Stimulated activated naive CD8-positive, alpha-beta T cell treated with anti-CD3 and anti-CD28 coated beads, Interleukin-15, Interleukin-2, amounts not matched to agents 100 U/mL and 50 U/mL, for 24 hours (primary cell): ENCODE measurements around the gene MTMR4.
A peak's percentile ranks its signal among the peaks of the same experiment; 100 is the strongest.
"Not testable (repeated sequence)": the region's sequence is repeated elsewhere in the genome, so short reads cannot be mapped to it uniquely, and the experiment has no call there.

ENCODE experiments used
- ATAC-seq: fragments of 150-1000 bp; cut with Tn5 transposase; one replicate; pipeline ENCODE4 v1.10.0; 2021
- DNase-seq: peaks from one replicate; pipeline ENCODE4 v3.0.0; 2021

Gene MTMR4

DNA sequence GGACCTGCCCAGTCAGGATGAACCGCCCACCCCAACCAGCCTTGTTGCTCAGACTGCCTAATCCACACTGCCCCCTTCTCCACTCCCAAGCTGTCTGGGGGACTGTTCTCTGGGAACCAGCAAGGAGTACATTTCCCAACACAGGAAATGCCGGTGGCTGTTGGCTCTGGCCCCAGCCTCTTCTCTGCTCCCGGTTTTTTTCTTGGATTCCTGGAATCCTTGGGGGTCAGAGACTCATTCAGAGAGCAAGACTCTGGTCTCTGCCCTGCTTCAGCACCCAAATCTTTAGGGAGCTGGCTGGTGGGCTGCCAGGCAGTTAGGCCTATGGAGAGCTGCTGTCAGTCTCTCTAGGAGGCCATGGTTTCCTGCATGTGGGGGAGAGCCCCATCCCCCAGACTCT, 10.8 kb upstream of the MTMR4 start:
- ATAC-seq = no peak
- no peak for DNase-seq

GRCh38 chr17:58521680-58522079, 7.2 kb upstream of the MTMR4 start:
- DNase-seq (no peak), ATAC-seq (no peak)

DNA sequence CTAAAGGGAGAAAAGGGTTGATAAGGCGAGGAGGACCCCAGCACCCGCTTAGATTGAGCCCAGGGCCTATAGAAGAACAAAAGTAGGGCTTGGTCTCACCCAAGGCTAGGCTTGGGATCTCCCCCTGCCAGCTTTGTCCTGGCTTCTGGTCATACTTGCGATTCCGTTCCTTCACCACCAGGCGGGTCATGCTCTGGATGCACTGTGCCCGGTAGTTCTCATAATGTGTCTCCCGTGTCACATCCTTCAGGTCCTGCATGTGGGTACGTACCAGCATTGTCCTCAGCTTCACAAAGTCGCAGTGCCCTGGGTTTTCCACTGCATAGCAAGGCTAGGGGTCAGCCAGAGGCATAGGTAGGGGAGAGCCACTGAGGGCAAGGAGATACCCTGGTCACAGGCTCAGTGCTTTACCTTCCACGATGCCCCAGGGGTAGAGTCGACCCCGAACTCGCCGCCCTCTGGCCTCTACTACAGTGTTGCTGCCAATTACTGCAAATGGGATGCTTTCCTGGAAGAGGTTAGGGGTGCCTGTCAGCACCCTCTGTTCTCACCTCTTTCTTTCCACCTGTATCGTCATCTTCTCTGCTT, 6.5 kb upstream of the MTMR4 start:
- no peak for DNase-seq
- no peak for ATAC-seq

DNA sequence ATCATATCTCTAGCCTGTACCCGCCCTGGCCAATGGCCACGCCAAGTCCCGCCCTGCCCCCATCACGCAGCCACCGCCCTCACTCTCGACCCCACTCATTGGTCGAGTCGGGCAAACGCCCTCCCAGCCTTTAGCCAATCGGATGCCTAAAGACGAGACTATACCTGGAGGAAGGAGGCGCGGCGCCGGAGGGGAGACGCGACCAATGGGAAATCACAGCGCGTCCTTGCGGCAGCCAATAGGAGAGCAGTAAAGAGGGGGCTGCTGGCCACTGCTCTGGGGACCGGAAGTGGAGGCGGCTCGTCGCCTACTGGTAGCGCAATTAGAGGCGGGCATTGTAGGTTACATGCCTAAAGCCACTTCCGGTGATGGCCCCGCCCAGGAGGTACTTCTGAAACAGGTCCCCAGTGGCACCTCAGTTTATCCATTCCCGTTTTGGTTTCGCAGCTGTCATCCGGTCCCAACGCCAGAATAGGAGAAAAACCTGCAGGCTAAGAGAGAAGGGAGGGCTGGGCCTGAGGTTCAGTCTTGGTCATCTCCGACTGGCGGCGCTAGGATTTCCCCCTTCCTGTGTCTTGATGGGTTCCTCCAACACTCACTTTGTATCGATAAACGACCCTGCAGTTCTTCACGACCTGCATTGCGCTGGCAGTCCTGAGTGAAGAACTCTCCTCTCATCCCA, 3.6 kb upstream of the MTMR4 start:
- peak; percentile 99 for DNase-seq
- peak; percentile 87 for ATAC-seq

- DNase-seq (no peak), ATAC-seq (no peak)
Observed at GRCh38 chr17:58517378-58517927, 3.0 kb upstream of the MTMR4 start.

DNA sequence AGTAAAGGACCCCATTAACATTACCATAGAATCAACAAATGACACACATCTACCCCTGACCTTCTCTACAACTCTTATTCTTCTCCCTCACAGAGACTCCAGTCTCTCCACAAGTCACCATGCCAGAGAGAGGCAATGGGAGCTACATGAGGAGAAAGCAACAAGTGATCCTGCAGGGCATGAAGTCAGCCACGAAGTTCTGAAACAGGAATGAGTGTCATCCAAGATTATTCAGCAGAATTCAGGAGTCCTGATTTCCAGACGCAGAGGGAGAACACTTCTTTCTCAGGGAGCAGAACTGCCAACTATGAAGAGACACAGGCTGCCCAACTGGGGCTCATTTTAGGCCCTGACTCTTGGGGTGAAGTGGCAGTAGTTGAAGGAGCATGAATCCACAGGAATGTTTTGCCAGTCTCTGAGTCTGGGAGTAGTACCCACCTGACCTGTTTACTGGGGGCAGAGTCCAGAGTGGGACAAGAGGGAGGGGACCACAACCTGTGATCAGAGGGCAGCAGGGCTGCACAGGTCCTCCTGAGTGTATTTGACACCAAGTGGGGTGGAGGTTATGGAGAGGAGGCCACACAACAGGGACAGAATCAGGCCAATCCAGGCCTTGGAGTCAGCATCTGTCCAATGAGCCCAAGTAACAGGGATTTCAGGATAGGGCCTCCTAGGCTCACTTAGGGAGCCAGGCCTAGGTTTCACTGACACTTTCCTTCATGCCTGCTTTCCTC, 2.4 kb upstream of the MTMR4 start:
- DNase-seq (no peak), ATAC-seq (no peak)

DNA sequence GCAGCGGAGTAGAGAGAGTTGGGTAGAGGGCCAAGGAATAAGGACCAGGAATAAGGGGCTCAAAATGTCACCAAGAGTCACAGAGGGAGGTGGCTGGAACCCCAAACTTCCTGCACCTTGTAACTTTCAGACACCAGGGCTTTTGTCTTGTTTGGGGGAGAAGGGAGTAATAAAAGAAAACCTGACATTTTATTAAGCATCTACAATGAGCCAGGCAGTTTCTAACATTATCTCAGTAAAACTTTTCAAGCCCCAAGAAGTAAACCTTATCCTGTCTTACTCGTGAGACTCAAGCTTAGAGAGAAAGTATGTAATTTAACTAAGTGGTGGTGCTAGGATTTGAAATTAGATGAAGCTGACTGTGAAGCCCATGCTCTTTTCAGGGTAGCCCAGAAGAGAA, 848 bp upstream of the MTMR4 start:
- no peak for ATAC-seq
- no peak for DNase-seq

- DNase-seq (no peak), ATAC-seq (no peak)
Observed at GRCh38 chr17:58514770-58515157, 326 bp upstream of the MTMR4 start.

- peak; percentile 59 for DNase-seq
- ATAC-seq = no peak
Observed at GRCh38 chr17:58513267-58513964, 1.0 kb downstream of the MTMR4 start.

GRCh38 chr17:58510075-58510474, 4.4 kb downstream of the MTMR4 start:
- DNase-seq (no peak), ATAC-seq (no peak)

- DNase-seq (no peak), ATAC-seq (no peak)
Observed at GRCh38 chr17:58508341-58509067, 5.9 kb downstream of the MTMR4 start.

DNA sequence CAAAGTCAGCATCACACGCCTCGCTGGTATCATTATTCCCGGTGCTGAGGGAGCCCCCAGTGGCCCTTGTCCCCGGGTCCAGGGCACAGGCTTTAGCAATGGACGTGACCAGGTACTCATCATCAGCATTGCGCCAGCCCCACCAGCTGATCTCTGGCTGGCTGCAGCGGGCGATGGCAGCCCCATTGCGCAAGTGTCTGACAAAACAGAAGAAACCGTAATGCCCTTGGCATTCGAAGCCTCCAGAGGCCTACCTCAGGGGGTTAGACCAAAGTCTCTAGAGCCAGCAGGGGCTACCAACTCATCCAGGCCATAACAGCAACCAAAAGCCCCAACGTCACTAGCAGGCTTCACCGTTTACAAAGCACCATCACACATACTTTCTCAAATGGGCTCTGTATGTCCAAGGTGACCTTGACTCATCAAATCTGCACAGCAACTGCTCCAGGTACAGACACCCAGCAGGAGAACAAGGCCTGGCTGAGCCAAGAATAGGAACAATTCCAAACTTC, 7.3 kb downstream of the MTMR4 start:
- no peak for DNase-seq
- ATAC-seq = no peak

- DNase-seq = no peak
Observed at GRCh38 chr17:58506354-58507080, 7.9 kb downstream of the MTMR4 start.

DNA sequence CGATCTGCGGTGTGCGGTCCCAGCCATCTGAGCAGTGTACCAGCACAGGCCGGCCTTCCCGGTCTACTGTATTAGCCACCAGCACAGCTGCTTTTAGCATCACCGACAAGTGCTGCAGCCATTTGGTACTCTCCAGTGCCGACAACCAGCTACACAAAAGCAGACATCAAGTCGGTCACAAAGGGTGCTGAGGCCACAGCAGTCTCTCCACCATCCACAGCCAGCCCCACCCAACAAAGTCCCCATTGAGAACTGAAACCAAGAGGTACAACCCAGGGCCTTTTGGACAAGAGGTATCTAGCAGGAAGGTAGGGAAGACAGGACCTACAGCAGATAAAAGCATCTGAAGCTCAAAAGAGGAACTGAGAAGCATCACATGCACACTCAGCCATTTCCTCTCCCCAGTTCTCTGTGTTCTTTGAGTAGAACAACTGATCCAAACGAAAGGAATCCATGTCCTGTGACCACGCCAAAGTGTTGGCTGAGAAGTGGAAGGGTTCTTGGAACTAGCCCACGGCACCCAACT, 9.5 kb downstream of the MTMR4 start:
- DNase-seq = no peak
- ATAC-seq = peak; percentile 40

More at GRCh38 chr17:58506354-58507080, 7.9 kb downstream of the MTMR4 start:
- no peak for ATAC-seq

- DNase-seq = no peak
- ATAC-seq = no peak
Observed at GRCh38 chr17:58503866-58504265, 10.6 kb downstream of the MTMR4 start.

DNA sequence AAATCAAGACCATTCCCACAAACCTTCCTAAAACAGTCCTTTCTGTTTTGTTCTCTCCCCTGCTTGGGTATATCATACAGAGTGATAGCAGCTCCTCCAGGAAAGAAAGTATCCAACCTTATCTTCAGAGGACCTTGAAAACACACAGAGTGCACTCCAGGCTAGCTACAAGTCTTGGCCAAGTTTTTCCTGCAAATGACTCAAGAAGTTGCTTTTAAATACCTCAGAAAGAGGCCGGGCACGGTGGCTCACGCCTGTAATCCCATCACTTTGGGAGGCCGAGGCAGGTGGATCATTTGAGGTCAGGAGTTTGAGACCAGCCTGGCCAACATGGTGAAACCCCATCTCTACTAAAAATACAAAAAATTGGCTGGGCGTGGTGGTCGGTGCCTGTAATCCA, 11.3 kb downstream of the MTMR4 start:
- DNase-seq, ATAC-seq: not testable (repeated sequence)

DNA sequence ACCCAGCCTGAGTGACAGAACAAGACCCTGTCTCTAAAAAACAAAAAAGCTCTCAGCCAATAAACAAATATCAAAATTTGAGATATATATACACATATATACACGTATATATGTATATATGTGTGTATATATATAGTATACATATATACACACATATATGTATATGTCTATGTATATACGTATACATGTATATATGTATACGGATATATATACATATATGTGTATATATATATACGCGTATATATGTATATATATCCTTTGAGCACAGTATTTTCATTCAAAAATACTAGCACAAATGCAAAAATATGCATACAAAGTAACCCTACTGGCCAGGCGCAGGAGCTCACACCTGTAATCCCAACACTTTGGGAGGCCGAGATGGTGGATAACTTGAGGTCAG, 13.0 kb downstream of the MTMR4 start:
- DNase-seq (no peak), ATAC-seq (no peak)

DNA sequence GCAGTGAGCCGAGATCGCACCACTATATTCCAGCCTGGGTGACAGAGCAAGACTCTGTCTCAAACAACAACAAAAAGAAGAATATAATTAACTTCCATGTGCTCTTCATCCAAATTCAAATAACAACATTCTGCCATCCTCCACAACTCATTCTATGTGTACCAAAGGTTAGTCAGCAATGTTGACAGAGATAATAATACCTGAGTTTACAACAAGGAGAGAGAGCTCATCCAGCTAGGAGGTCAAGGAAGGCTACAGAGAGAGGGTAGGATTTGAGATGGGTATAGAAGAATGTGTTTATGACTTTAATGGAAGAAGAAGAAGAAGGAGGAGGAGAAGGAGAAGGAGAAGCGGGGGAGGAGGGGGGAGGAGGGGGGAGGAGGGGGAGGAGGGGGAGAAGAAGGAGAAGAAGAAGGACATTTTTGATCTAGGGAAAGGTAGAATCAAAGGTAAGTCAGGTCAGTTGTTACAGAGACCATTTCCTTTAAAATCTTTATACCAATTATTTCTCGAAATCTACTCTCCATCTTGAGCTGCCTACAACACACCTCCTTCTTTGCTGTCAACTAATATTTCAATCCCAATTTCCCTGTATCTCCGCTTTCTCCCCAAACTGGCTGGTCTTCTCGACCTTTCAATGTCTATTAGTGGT, 16.1 kb downstream of the MTMR4 start:
- ATAC-seq (no peak), DNase-seq (no peak)

DNA sequence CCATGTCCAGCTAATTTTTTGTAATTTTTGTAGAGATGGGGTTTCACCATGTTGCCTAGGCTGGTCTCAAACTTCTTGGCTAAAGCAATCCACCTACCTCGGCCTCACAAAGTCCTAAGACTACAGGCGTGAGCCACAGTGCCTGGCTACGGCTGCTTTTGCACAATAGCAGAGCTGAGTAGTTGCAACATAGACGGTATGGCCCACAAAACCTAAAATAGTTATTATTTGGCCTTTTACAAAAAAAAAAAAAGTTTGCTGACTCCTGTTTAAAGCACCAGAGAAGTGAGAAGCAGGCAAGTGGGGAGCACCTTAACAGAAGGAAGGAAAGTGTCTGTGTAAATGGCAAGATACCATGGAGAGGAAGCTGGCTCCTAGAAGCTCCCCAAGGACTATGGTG, 20.9 kb downstream of the MTMR4 start:
- DNase-seq = no peak
- ATAC-seq = no peak
